ENCODE results near the gene ADAMTSL2. TPM values are rescaled to one million over a fixed set of nuclear protein-coding genes. Genes with fewer than 3 reads are reported as not detected.

Gene ADAMTSL2
- total RNA-seq, 1 donor from 2014 or later, result 0.16 TPM

DNA sequence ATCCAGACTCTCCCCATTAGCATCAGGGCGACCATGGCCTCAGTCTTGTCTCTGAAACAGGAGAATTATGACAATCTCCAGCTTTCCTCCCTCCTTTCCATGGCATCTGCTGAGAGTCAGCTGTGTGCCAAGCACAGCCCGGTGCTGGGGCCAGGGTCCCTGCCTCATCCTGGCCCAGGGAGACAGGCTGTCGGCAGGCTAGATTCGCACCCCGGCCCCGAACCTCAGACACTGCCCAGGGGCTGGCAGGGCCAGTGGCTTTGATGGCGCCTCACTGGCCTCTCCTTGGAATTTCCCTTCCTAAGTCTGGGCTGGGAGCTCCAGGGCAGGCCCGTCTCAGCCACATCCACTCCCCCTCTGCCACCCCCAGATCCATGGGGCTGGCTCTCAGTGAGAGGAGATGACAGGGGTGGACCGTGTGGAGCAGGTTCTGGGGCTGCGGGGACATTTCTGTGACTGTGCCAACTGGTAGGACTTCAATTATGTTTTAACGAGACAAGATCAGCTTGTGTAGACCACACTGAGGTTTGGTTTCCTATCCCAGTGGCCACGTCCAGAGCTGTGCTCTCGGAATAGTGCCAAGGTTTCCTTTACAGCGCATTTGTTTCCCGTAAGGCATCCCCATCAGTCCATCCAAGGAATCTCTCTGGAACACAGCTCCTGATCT lies 59.2 kb downstream of the ADAMTSL2 start:
- H3K36me3 Mint-ChIP-seq (ENCODE audit: low read depth), result peaks cover 5% of the 10 kb centered on the region
- H3K9me3 Mint-ChIP-seq, result peaks cover 8% of the 10 kb centered on the region
- TF ChIP-seq, protein P1, sequence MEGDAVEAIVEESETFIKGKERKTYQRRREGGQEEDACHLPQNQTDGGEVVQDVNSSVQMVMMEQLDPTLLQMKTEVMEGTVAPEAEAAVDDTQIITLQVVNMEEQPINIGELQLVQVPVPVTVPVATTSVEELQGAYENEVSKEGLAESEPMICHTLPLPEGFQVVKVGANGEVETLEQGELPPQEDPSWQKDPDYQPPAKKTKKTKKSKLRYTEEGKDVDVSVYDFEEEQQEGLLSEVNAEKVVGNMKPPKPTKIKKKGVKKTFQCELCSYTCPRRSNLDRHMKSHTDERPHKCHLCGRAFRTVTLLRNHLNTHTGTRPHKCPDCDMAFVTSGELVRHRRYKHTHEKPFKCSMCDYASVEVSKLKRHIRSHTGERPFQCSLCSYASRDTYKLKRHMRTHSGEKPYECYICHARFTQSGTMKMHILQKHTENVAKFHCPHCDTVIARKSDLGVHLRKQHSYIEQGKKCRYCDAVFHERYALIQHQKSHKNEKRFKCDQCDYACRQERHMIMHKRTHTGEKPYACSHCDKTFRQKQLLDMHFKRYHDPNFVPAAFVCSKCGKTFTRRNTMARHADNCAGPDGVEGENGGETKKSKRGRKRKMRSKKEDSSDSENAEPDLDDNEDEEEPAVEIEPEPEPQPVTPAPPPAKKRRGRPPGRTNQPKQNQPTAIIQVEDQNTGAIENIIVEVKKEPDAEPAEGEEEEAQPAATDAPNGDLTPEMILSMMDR (conservative IDR thresholded peaks at IDR 0.05), result no peak
- no peak overlapping the region for H3K4me3 Mint-ChIP-seq
- DNase-seq (ENCODE audit: low read depth, low spot score), result no peak
- peaks cover 4% of the 10 kb centered on the region for H3K27me3 Mint-ChIP-seq (ENCODE audit: low read depth)
- no peaks in the 10 kb centered on the region for H3K4me1 Mint-ChIP-seq
- no peak overlapping the region for H3K27ac Mint-ChIP-seq (ENCODE audit: unreplicated experiment)

DNA sequence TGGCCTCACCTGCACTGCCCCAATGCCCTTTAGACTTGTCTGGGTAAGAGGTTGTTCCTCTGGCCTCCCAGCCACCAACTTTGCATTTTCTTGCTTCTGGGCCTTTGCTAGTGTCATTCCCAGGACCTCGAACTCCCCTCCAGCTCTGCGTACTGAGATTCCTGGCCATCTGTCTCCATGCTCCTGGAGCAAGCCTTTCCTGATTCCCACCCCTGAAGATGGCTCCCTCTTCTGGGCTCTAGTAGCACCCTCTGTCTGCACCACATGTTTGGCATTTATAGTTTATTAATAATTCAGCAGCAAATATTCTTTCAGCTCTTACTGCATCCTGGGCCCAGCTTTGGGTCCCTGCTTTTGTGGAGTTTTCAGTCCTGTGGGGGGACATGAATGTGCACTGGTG lies 59.8 kb downstream of the ADAMTSL2 start:
- H3K9me3 Mint-ChIP-seq, result peaks cover 8% of the 10 kb centered on the region
- no peaks in the 10 kb centered on the region for H3K4me1 Mint-ChIP-seq
- H3K27ac Mint-ChIP-seq (ENCODE audit: unreplicated experiment), result no peak overlapping the region
- peaks cover 5% of the 10 kb centered on the region for H3K36me3 Mint-ChIP-seq (ENCODE audit: low read depth)
- H3K4me3 Mint-ChIP-seq, result no peak overlapping the region
- no peak for DNase-seq (ENCODE audit: low read depth, low spot score)
- TF ChIP-seq, protein P1 (conservative IDR thresholded peaks at IDR 0.05), result no peak
- H3K27me3 Mint-ChIP-seq (ENCODE audit: low read depth), result peaks cover 4% of the 10 kb centered on the region

DNA sequence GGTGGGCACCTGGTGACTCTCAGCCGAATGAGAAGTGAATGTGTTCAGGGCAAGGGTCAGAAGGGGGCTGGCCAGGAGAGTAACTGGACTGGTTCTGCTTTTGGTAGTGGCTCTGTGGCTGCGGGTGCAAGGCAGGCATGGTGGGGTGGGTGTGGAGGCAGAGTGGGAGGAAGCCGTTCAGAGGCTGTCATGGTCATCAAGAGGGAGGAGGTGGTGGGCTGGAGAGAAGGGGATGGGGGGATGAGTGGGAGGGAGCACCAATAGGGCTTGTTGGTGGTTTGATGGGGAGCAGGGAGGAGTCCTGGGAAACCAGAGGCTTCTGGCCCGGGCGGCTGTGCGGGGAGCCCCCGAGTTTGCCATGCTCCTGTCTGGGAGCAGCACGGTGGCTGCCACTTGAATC lies 61.4 kb downstream of the ADAMTSL2 start:
- no peak overlapping the region for H3K27ac Mint-ChIP-seq (ENCODE audit: unreplicated experiment)
- H3K36me3 Mint-ChIP-seq (ENCODE audit: low read depth), result peaks cover 5% of the 10 kb centered on the region
- peaks cover 8% of the 10 kb centered on the region for H3K9me3 Mint-ChIP-seq
- H3K4me3 Mint-ChIP-seq, result no peak overlapping the region
- TF ChIP-seq, protein P1 (conservative IDR thresholded peaks at IDR 0.05), result no peak
- H3K4me1 Mint-ChIP-seq, result no peaks in the 10 kb centered on the region
- DNase-seq (ENCODE audit: low read depth, low spot score), result no peak
- peaks cover 4% of the 10 kb centered on the region for H3K27me3 Mint-ChIP-seq (ENCODE audit: low read depth)

DNA sequence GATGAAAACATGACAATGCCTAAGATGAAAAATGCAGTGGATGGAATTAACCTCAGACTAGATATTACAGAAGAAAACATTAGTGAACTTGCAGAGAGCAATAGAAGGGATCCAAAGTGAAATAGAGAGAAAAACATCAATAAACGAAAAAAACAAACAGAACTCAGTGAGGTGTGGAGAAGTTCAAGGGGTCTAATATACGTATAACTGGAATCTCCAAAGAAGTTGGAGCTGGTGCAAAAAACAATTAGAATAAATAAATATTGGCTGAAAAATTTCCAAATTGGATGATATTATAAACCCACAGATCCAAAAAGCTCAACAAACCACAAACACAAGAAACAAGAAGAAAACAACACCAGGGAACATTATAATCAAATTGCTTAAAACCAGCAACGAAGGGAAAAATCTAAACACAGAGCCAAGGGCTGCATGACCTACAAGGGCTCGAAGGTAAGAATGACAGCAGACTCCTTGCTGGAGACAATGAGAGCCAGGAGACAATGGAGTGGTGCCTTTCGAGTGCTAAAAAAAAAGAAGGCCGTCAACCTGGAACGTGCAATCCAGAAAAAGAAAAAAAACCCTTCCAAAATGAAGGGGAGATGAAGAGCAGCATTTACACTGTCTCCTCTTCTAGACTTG lies 62.9 kb downstream of the ADAMTSL2 start:
- TF ChIP-seq, protein P1 (conservative IDR thresholded peaks at IDR 0.05), result no peak
- no peak overlapping the region for H3K27ac Mint-ChIP-seq (ENCODE audit: unreplicated experiment)
- H3K36me3 Mint-ChIP-seq (ENCODE audit: low read depth), result peaks cover 5% of the 10 kb centered on the region
- no peak for DNase-seq (ENCODE audit: low read depth, low spot score)
- H3K4me1 Mint-ChIP-seq, result no peaks in the 10 kb centered on the region
- H3K9me3 Mint-ChIP-seq, result peaks cover 8% of the 10 kb centered on the region
- peaks cover 6% of the 10 kb centered on the region for H3K27me3 Mint-ChIP-seq (ENCODE audit: low read depth)
- H3K4me3 Mint-ChIP-seq, result no peak overlapping the region

DNA sequence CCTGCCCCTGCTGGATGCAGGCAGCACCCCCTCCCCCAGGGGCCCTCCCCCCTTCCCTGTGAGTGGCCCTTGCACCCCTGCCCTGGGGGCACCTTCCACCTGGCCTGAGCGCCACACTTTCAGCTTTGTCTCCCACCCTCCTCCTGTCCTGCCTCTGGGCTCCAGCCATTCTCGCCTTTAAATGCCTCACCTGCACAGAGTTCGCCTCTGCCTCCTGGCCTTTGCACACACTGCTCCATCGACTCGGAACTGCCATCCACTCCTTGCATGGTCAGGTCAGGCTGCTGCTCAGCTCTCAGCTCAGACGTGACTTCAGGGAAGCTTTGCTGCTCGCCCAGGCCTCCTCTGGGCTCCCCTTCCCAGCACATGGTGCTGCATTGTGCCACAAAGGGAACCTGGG lies 64.5 kb downstream of the ADAMTSL2 start:
- Mint-ChIP-seq H3K9me3 (peaks cover 8% of the 10 kb centered on the region), H3K36me3 (ENCODE audit: low read depth) (peaks cover 5% of the 10 kb centered on the region), H3K4me1 (no peaks in the 10 kb centered on the region), H3K27ac (ENCODE audit: unreplicated experiment) (no peak overlapping the region), H3K27me3 (ENCODE audit: low read depth) (peaks cover 6% of the 10 kb centered on the region), H3K4me3 (no peak overlapping the region)
- no peak for DNase-seq (ENCODE audit: low read depth, low spot score)
- TF ChIP-seq, protein P1 (conservative IDR thresholded peaks at IDR 0.05), result no peak
